Measurements from ENCODE around the gene LSP1.

The LSP1 gene

DNA sequence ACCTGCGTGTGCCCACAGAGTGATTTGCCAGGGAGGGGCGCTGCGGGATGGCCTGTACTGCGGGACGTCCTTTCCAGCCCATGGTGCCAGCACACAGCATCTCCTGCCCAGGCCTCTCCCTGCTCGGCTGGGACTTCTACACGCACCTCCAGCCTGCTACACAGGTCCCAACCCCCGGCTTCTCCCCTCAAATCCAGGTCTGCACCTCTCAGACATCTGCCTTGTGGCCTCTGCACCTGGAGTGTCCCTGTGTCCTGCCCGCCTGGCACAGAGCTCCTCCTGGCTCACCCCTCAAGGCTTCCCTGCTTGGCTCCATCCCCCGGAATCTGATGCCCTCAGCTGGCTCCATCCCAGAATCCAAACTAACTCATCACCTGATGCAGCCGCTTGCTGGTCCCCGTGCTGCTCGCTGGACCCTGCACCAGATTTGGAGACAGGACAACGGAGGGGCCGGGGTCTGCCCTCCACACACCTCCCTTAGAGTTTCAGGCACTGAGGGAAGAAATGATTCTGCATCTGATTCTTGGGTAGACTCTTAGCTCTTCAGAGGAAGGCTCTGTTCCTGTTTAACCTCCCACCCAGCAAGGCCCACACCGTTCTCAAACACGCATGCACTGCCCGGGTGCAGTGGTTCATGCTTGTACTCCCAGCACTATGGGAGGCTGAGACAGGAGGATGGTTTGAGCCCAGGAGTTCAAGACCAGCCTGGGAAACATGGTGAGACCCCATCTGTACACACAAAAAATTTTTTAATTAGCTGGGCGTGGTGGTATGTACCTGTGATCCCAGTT lies 4.0 kb upstream of the LSP1 start:
- no peak for DNase-seq (ENCODE audit: low read depth)

DNA sequence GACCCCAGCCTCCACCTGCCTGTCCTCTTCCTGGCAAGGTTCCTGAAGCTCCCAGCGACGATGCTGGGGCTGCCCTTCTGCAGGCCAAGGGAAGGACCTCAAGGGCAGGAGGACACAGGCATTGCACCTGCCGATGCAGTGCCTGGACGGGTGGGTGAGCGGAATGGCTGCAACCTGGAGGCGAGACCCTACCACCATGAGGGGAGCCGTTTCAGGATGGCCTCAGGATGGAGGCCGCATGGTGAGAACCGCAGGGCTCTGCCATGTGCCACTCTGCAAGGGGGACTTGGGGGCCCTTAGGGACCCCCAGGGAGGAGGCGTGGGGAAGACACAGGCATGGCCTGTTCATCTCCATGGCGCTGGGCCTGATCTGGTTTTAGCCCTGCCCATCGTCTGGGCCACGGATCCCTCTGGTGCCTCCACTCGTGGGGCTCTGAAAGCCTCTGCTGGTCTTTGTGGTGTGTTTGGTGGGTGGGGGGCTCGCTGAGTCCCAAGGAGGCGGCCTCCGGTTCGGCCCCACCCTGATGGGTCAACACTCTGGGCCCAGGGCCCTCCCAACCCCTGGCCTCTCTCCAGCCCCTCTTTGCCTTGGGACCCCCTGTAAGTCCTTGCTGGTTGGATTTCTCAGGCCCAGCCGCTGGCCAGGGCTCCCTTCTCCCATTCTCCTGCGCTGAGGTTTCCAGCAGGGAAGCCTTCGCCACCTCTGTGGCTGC lies 1.3 kb upstream of the LSP1 start:
- DNase-seq (ENCODE audit: low read depth), result no peak

DNA sequence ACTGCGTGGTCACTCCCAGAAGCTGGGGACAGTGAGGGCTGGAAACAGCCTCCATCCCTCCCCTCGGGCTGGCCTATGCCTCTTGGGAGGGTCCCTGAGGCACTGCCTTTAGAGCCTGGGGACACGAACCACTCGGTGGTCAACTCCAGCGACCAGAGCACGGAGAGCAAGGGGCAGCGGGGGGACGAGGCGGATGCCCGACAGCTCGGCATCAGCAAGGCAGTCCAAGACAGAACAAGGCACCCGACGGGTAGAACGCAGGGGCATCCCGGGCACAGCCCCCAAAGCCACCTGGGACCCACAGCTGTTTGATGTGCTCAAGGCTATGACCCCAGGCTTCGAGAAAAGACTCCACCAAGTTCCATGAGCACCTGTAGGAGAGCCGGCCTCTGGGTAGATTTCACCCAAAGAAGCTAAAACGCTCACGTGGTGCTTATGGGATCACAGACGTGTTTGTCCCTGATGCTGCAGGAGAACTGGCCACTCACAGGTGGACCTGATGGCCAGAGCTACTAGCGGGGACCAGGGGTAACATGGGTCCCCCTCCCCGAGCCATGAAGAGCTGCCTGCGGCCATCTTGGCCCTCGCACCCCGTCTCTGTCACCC lies 510 bp upstream of the LSP1 start:
- no peak for DNase-seq (ENCODE audit: low read depth)

DNA sequence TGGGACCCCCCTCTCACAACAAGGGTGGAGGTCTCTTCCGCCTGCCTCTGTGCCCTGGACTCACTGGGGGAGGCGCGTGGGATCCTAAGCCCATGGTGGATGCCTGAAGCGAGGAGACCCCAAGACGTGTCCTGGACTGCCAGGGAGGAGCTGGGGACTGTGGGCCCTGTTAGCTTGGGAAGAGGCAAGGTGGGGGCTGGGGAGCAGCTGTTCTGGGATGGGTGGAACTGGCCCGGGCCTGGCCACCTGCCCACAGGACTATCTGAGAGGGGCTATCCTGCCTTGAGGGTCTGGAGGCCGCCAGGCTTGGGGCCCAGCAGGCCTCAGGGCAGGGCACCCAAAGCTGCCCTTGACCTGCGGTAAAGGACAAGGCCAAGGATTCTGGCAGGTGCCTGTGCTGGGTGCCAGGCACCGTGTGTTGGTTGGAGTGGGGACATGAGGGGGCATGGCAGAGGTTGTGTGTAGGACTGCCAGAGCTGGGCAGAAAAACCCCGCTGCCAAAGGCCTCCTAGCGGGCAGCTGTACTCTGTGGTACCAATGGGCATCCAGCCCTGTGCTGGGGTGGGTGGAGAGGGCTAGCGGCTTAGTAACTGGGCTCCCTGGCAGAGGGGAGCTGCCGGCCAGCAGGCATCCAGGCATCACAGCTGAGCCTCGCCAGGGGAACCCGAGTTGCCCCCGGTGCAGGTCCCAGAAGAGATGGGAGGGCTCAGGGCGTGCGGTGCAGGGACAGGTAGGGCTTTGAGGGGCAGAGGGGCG lies 670 bp downstream of the LSP1 start:
- DNase-seq (ENCODE audit: low read depth), result no peak

DNA sequence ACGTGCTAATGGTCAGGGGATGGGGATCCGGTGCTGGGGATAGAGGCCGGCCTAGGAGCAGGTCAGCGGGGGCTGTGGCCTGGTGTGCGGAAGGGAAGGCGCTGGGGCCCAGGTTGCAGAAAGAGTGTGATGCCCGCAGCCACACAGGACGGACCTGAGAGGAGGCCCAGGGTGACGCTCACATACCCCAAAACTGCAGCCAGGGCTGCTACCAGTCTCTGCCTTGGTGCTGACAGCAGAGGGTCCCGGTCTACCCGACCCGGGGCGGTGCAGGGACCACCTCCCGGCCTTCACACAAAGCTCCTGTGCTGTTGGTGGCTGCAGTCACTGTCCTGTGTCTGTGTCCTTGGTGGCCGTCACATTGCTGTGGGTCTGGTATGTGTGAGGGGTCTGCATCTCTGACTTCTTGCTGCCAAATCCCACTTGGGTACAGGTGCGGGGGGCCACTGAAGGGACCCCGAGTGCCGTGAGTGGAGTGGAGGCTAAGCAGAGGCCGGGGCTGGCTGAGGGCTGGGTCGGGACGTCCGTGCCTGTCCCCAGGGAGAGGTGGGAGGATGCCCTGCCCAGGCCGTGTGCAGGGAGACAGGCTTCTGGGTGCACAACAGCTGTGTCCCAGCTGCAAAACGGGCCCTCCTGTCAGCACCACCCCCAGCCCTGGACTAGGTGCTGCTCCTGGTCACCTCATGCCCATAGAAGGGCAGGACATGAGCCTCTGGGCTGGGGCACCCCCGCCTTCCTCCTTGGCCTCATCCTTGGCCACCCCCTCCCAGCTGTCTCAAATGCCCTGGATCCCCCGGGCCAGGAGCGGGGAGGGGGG lies 1.5 kb downstream of the LSP1 start:
- DNase-seq (ENCODE audit: low read depth), result no peak

DNA sequence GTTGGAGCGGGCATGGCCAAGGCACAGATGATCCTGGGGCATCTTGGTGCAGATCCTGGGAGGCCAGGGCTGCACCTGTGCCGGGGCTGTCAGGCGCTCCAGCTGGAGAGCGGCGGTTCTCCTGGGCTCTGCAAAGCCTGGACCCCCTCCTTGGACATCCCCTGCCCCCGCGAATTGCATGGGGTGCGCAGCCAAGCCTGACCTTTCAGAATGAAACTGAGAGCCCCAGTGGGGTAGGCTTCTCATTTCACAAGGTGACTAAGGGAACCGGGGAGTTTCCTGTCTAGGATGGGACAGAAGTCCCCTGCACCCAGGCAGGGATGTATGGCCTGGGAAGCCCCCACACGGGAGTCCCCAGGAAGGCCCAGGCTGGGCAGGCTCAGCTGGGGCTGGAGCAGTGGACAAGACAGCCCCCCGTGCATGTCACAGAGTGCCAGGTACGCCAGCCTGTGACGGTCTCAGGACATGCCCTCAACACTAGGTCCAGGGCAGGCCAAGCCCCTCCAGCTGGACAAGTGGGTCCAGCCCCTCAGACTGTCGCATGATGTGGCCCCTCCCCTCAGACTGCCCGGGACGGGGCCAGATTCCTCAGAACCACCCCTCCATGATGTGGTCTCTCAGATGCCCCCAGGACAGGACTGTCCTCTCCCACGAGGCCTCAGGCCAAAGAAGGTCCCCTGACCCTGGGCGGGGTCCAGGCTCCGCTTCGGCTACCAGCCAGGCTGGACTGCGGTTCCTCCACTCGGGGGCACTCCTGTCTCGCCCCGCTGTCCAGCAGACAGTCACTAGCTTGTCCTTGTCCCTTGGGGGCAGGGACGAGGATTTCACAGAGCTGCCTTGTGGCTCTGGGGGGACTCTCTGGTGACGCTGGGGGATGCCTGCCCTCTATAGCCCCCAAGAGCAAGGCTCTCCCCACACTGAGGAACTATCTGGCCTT lies 2.3 kb downstream of the LSP1 start:
- peak; percentile 39 for DNase-seq (ENCODE audit: low read depth)

DNA sequence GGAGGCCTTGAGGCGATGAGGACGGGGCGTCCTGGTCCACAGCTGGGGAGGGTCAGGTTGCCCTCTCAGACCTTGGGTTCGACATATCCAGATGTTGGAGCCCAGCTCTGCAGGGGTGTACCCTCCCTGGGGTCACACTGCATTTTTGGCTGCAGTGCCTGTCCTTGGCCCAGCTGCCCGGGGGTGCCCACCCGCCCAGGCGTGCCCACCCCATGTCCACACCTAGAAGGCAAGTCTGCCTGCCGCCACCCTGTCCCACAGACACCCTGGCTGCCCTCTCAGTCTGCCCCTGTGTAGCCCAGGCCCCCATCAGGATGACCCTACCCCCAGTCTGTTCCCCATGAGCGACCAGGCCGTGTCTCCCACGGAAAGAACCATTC lies 3.0 kb downstream of the LSP1 start:
- DNase-seq (ENCODE audit: low read depth), result no peak

DNA sequence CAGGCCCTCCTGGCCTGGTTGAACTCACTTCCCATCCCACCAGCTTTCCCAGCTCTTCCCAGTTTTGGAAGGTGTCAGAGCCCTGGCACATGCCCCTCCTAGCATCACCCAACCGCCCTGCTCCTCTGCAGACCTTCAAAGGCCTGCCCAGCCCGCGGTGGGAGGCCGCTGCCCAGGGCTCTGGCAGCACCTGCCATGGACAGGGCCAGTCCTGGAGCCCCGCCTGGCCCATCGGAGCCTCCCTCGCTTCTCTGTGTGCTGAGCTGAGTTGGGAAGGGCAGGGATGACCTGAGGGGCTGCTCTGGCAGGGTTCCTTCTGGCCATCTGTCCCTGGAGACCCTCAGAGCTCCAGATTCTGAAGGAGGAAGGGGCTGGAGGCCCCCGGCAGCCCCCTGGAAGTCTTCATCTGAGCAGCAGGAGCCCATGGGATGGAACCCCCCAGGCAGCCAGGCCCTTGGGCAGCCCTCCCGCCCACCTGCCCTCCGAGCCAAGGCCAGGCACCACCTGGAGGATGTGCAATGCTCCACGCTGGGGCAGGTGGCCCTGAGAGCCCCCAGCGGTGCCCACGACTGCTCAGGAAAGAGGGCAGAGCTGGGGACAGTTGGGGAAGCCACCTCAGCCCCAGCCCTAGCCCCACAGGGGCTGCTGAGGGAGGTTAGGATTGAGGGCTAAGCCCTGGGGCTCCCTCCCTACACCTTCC lies 3.6 kb downstream of the LSP1 start:
- DNase-seq (ENCODE audit: low read depth), result no peak

DNA sequence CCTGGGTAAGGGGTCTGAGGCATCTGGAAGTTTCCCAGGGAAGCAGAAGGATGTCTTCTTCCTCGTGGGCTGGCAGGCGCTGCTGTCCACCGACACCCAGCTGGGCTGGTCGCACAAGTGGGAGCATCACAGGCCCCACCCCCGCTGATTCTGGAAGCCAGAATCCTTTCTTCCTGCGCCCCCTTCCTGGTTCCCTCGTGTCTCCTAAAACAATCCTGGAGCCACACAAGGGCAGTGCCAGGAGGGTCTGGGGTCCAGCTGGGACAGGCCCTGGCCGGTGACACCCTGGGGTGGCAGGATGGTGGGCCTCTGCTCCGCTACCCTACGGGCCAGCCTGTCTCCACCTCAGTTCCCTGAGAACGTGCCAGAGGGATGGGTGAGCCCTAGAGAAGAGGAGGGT lies 4.2 kb downstream of the LSP1 start:
- DNase-seq (ENCODE audit: low read depth), result no peak

DNA sequence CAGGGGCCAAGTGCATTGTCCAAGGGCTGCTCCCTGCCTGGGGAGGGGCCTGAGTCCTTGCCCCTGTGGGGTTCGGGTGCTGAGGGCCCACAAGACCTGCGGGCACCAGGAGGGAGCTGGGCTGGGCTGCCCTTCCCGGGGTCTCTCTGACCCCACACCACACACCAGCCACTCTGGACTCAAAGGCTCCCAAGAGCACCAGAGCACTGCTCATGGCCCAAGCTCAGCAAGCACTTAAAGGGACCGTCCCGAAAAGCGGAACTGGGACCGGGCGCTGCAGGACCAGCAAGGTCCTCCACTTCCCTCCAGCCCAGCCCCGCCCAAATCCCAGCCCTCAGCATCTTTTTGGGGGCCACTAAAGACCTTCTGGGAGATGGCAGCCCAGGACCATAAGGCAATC lies 5.3 kb downstream of the LSP1 start:
- no peak for DNase-seq (ENCODE audit: low read depth)

DNA sequence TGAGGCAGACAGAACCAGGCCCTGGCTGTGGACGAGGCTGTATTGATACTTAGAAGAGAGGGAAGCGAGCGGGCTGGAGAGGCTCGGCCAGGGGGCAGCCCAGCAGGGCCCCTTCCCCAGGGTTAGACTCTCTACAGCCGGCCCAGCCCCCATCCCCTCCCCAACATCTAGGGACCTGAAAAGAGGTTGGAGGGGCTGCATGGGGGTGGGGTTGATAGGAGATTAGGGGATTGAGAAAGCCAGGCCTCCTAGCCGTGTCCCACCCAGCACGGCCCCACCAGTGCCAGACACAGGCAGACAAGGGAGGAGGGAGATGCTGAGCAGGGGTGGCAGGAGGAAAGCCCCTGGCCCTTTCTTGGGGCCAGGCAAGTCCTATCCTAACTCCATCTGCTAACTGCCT lies 5.7 kb downstream of the LSP1 start:
- no peak for DNase-seq (ENCODE audit: low read depth)

DNA sequence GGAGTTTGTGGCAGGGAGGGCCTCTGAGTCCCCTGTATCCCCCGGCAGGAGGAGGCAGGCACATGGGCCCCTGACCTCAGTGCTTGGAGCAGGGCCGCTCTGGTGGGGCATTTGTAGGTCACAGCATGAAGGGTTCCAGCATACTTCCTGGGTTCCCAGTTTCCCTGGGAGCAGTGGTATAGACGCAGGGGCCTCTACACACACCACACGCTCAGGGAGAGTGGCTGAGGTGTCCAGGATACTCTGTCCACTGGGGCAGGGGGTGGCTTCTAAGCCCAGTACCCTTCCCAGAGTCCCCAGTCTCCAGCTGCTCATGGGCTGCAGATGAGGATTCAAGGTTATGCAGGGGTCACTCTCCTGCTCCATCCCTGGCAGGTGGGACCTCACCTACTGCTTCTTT lies 6.1 kb downstream of the LSP1 start:
- DNase-seq (ENCODE audit: low read depth), result no peak

DNA sequence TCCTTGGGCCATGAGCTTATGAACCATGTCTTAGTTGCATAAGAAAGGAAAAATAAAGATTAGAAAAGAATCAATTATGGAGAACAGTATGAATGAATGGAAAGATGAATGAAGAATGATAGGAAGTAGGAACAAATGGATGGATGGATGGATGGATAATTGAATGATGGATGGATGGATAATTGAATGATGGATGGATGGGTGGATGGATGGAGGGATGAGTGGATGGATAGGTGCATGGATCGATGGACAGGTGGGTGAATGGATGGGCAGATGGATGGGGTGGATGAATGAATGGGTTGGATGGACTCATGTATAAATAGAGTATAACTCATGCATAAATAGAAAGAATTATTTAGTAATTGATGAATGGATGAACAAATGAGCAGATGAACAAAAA lies 7.2 kb downstream of the LSP1 start:
- DNase-seq (ENCODE audit: low read depth), result no peak

DNA sequence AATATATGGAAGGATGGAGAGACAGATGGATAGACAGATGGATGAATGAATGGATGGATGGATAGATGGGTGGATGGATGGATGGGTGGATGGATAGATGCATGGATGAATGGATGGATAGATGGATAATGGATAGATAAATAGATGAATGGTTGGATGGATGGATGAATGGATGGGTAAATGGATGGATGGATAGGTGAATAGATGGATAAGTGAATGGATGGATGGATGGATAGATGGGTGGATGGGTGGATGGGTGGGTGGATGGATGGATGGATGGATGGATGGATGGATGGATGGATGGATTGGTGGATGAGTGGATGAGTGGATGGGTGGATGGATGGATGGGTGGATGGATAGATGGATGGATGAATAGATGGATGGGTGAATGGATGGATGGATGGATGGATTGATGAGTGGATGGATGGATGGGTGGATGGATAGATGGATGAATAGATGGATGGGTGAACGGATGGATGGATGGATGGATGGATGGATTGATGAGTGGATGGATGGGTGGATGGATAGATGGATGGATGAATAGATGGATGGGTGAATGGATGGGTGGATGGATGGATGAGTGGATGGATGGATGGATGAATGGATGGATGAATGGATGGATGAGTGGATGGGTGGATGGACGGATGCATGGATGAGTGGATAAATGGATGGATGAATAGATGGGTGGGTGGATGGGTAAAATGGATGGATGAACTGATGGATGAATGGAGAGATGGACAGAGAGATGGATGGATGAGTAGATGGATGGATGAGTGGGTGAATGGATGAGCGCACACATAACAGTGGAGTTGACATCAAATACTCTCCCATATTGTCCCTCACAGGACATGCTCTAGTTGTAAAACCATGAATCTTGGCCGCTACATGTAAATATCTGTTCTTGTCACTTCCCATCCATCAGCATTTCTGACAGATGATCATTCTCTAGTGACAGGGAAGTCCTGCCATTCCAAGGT lies 8.8 kb downstream of the LSP1 start:
- DNase-seq (ENCODE audit: low read depth), result no peak

DNA sequence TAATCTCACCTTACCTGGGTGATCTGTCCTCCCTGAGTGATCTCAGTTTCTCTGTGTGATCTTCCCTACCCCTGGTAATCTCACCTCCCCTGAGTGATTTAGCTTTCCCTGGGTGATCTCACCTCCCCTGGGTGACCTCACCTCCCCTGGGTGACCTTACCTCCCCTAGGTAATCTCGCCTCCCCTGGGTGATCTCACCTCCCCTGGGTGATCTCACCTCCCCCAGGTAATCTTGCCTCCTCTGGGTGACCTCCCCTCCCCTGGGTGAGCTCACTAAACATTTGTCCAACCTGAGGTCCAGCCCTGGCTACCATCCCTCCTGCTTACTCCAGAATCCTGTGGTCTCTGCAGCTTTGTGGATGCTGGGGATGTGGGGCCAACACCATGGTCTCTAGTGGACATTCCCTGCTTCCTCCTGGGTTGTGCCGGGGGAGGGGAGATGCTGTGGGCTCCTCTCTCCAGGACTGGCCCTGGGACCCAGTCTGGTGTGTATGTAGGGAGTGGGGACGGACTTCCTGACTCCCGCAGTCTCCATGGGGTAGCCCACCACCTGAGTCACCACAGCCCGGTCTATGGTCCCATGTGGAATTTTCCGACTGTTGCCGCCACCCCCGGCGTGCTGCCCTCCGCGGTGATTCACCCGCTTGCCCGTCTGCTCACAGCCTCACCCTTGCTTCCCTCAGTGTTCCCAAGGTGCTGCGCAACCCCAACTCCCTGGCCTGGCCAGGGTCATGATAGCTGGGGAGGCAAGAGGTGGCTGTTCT lies 9.9 kb downstream of the LSP1 start:
- no peak for DNase-seq (ENCODE audit: low read depth)

DNA sequence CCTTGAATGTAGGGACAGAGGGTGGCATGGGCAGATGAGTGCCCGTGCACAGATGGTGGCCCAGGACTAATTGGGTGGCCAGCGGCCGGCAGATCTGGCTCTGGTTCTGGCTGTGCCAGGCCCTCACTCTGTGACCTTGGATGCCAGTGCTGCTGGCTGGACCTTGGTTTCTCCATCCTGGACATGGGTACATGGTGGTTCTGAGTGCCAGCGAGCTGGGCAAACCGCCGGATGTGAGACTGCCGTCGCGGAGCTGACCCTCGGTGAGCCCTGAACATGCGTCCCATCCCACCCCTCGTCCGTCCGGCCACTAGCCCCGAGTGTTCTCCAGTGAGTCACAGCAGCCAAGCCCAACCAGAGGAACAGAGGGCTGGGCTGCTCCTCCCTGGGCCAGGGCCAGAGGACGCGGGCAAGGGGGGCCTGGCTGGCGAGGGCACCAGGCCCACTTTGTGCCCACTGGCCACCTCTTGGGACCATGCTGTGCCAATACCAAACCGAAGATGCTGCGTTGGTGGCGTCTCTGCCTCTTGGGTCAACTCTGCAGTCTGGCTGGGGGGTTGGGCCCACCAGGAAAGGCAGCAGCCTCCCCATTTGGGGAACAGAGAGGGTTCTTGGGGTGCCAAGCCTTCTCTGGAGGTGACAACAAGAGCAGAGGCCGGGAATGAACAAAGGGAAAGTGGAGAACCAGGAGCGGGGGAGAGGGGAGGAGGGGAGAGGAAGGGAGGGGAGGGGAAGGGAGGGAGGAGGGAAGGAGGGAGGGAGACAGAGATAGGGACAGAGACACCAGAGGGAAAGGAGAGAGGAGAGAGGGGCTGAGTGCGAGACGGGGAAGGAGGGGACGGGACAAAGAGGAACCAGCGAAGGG lies 10.7 kb downstream of the LSP1 start:
- no peak for DNase-seq (ENCODE audit: low read depth)

DNA sequence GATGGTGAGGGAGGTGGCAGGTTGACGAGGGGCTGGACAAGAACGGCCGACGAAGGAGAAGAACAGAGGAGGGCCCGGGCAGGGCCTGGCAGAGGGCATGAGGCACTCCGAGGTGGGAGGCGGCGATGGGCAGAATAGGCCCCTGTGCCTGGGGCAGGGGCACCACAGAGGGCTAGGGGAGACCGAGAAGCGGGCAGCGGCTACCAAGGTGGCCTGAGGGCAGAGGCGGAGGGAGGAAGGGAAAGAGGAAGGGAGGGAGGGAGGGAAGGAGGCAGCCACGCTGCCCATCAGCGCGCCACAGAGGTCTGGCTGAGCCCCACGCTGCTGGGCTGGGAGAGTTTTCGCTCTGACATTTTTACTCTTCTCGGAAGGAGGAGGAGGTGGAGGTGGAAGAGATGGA lies 11.3 kb downstream of the LSP1 start:
- no peak for DNase-seq (ENCODE audit: low read depth)

Data from activated T-cell treated with anti-CD3 and anti-CD28 coated beads for 24 hours (primary cell).